Mammary epithelial cell (primary cell): Measurements from ENCODE around the gene EIF4ENIF1.

Experiments
- EZH2 ChIP-seq: IDR thresholded peaks from 2 replicates; pipeline ENCODE4 v1.6.1; 2012; ENCODE audit warnings: low read length, inconsistent platforms, borderline replicate concordance
- TF ChIP-seq, protein P1 (sequence below), 2 donors: IDR thresholded peaks in 1 of 2; conservative IDR thresholded peaks in 1 of 2; 2 replicates each; pipeline ENCODE4 v1.5.1; 2011 to 2012; ENCODE audit warnings: inconsistent platforms in 2 of 2, low read length in 2 of 2, mild to moderate bottlenecking in 2 of 2, control low read depth in 1 of 2, low read depth in 1 of 2; ENCODE audit not compliant: insufficient read depth in 1 of 2; ENCODE audit errors: extremely low read depth in 1 of 2

DNA sequence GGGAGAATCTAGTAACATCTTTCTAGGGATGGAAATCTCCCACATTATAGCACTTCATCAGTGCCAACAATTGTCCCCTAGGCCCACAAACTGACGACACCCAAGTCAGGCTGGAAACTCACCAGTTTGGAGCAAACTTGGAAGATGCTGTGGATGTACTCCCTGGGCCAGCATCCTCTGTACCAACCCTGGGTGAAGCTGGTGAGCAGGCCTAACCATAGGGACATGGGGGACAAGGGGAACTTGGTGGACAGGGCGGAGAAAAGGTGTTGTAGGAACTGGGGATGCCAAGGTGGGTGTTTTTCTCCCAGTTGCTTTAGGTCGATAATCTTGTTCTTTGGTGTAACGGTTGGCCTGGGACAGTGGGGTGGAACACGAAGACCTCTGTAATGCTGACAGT is 48.0 kb downstream of the EIF4ENIF1 start:
- TF ChIP-seq, protein P1, sequence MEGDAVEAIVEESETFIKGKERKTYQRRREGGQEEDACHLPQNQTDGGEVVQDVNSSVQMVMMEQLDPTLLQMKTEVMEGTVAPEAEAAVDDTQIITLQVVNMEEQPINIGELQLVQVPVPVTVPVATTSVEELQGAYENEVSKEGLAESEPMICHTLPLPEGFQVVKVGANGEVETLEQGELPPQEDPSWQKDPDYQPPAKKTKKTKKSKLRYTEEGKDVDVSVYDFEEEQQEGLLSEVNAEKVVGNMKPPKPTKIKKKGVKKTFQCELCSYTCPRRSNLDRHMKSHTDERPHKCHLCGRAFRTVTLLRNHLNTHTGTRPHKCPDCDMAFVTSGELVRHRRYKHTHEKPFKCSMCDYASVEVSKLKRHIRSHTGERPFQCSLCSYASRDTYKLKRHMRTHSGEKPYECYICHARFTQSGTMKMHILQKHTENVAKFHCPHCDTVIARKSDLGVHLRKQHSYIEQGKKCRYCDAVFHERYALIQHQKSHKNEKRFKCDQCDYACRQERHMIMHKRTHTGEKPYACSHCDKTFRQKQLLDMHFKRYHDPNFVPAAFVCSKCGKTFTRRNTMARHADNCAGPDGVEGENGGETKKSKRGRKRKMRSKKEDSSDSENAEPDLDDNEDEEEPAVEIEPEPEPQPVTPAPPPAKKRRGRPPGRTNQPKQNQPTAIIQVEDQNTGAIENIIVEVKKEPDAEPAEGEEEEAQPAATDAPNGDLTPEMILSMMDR (conservative IDR thresholded peaks at IDR 0.05 in 1 of 2, IDR thresholded peaks at IDR 0.05 in 1 of 2; ENCODE audit: extremely low read depth in 1 of 2, insufficient read depth in 1 of 2, low read depth in 1 of 2, low read length in 2 of 2) = no peak
- no peak for TF ChIP-seq EZH2
